Liver (tissue), 9 donors: ENCODE measurements around the gene GNG11. TPM values are rescaled to one million over a fixed set of nuclear protein-coding genes. Genes with fewer than 3 reads are reported as not detected.

Experiments used
- DNase-seq: peaks from one replicate; pipeline ENCODE4 v3.0.0-alpha.2; 2017; ENCODE audit warnings: low spot score
- H3K27ac ChIP-seq, 2 donors: one replicate each; pipeline ENCODE4 v1.7.0; 2013; ENCODE audit warnings: inconsistent platforms in 2 of 2, low read length in 2 of 2, control low read depth in 1 of 2, low read depth in 1 of 2, mild to moderate bottlenecking in 1 of 2
- H3K27me3 ChIP-seq, 4 donors: one replicate each; pipeline versions ENCODE4 v1.6.1 to v1.7.0; 2013; ENCODE audit warnings: low read length in 3 of 4, inconsistent platforms in 1 of 4, mild to moderate bottlenecking in 1 of 4, moderate library complexity in 1 of 4; ENCODE audit not compliant: control insufficient read depth in 4 of 4, insufficient read depth in 4 of 4
- H3K36me3 ChIP-seq, 4 donors: one replicate each; pipeline versions ENCODE4 v1.6.1 to v1.7.0; 2013; ENCODE audit warnings: low read length in 3 of 4, mild to moderate bottlenecking in 3 of 4, low read depth in 1 of 4, moderate library complexity in 1 of 4; ENCODE audit not compliant: control insufficient read depth in 4 of 4, insufficient read depth in 3 of 4
- H3K4me1 ChIP-seq, 4 donors: one replicate each; pipeline versions ENCODE4 v1.6.1 to v1.7.0; 2013; ENCODE audit warnings: low read length in 3 of 4, mild to moderate bottlenecking in 3 of 4, moderate library complexity in 1 of 4; ENCODE audit not compliant: control insufficient read depth in 4 of 4, insufficient read depth in 4 of 4
- H3K4me3 ChIP-seq, 3 donors: one replicate each; pipeline versions ENCODE4 v1.6.1 to v1.7.0; 2013; ENCODE audit warnings: low read length in 3 of 3, control low read depth in 1 of 3, low read depth in 1 of 3, mild to moderate bottlenecking in 1 of 3
- H3K9ac ChIP-seq, 2 donors: one replicate each; pipeline ENCODE4 v1.7.0; 2013; ENCODE audit warnings: low read length in 2 of 2, mild to moderate bottlenecking in 2 of 2, moderate library complexity in 2 of 2, control low read depth in 1 of 2, low read depth in 1 of 2
- H3K9me3 ChIP-seq, 4 donors: one replicate each; pipeline versions ENCODE4 v1.6.1 to v1.7.0; 2013; ENCODE audit warnings: low read length in 3 of 4; ENCODE audit not compliant: control insufficient read depth in 4 of 4
- ATF3 ChIP-seq: IDR thresholded peaks from 2 replicates; pipeline ENCODE4 v1.6.1; 2016; ENCODE audit warnings: antibody characterized with exemption
- CTCF ChIP-seq: fragments of 150-350 bp; IDR thresholded peaks from 2 replicates; pipeline ENCODE4 v1.5.1; 2017; ENCODE audit warnings: improper control_type of control experiment, low read depth, low read length; ENCODE audit not compliant: missing input control
- FOXA2 ChIP-seq: IDR thresholded peaks from 2 replicates; pipeline ENCODE4 v1.6.1; 2016; ENCODE audit warnings: antibody characterized with exemption
- GABPA ChIP-seq, 2 donors: IDR thresholded peaks in 1 of 2; conservative IDR thresholded peaks in 1 of 2; 2 replicates each; pipeline ENCODE4 v1.6.1; 2016; ENCODE audit warnings: antibody characterized with exemption in 2 of 2, mild to moderate bottlenecking in 1 of 2, moderate library complexity in 1 of 2
- HNF4G ChIP-seq: IDR thresholded peaks from 2 replicates; pipeline ENCODE4 v1.6.1; 2016; ENCODE audit warnings: antibody characterized with exemption
- JUND ChIP-seq, 2 donors: IDR thresholded peaks; 2 replicates each; pipeline ENCODE4 v1.6.1; 2016; ENCODE audit warnings: antibody characterized with exemption in 2 of 2
- MAX ChIP-seq: IDR thresholded peaks from 2 replicates; pipeline ENCODE4 v1.6.1; 2016; ENCODE audit warnings: antibody characterized with exemption
- NR2F2 ChIP-seq: IDR thresholded peaks from 2 replicates; pipeline ENCODE4 v1.6.1; 2016; ENCODE audit warnings: antibody characterized with exemption
- REST ChIP-seq: IDR thresholded peaks from 2 replicates; pipeline ENCODE4 v1.6.1; 2016; ENCODE audit warnings: antibody characterized with exemption, mild to moderate bottlenecking
- RXRA ChIP-seq, 2 donors: IDR thresholded peaks; 2 replicates each; pipeline ENCODE4 v1.6.1; 2017 to 2018; ENCODE audit warnings: antibody characterized with exemption in 2 of 2, mild to moderate bottlenecking in 1 of 2
- SP1 ChIP-seq: IDR thresholded peaks from 2 replicates; pipeline ENCODE4 v1.6.1; 2018; ENCODE audit warnings: antibody characterized with exemption, mild to moderate bottlenecking
- TAF1 ChIP-seq: conservative IDR thresholded peaks from 2 replicates; pipeline ENCODE4 v1.6.1; 2016; ENCODE audit warnings: antibody characterized with exemption, mild to moderate bottlenecking
- YY1 ChIP-seq: IDR thresholded peaks from 2 replicates; pipeline ENCODE4 v1.6.1; 2016; ENCODE audit warnings: antibody characterized with exemption, mild to moderate bottlenecking
- WGBS: extraction: QIAGEN DNeasy Blood & Tissue Kit; methylation state at CpG from one replicate; pipeline ENCODE4 v1.1.7; 2013; 5-methylcytosine and 5-hydroxymethylcytosine counted together
- polyA plus RNA-seq, 2 donors: library from polyadenylated mRNA; stranded (reverse) in 1 of 2; unstranded in 1 of 2; fragments of 200-250 nt in 1 of 2; fragments of >200 nt in 1 of 2; fragmentation: Nextera tagmentation in 1 of 2; extraction: Ambion mirVana in 1 of 2; gene quantifications; one replicate each; pipeline versions ENCODE4 v1.2.1 to v1.2.3, GENCODE V29; 2013 to 2015
- total RNA-seq, 2 donors: library from RNA; depleted of rRNA; stranded (reverse); fragments of >200 nt; gene quantifications; one replicate each; pipeline ENCODE4 v1.2.3, GENCODE V29; 2014
- TF ChIP-seq, protein P1 (sequence below): IDR thresholded peaks from 2 replicates; pipeline ENCODE4 v1.6.1; 2016; ENCODE audit warnings: antibody characterized with exemption
- donor health status: healthy.
- donor health status: healthy.
- donor health status: healthy.
- donor health status: healthy.
- donor health status: healthy.

The GNG11 gene
- total and polyA plus RNA-seq, 4 donors, result 4.0 to 11.1 (median 6.1) TPM

- 81% methylated on average over 4 of the region's 4 CpGs for WGBS
- TF ChIP-seq NR2F2, result no peak
- TF ChIP-seq YY1, result no peak
- TF ChIP-seq TAF1, result no peak
- no peak for TF ChIP-seq HNF4G
- no peak for TF ChIP-seq CTCF
- TF ChIP-seq ATF3, result no peak
- TF ChIP-seq FOXA2, result no peak
- TF ChIP-seq RXRA (IDR thresholded peaks at IDR 0.05), result no peak
- TF ChIP-seq GABPA (IDR thresholded peaks at IDR 0.05 in 1 of 2, conservative IDR thresholded peaks at IDR 0.05 in 1 of 2), result no peak
- H3K27ac ChIP-seq, result no peak overlapping the region
- H3K36me3 ChIP-seq, result no peaks in the 10 kb centered on the region
- no peak for DNase-seq
- peaks cover 0 to 3% (median 0%) of the 10 kb centered on the region in 4 donors for H3K27me3 ChIP-seq
- H3K4me3 ChIP-seq, result no peak overlapping the region
- no peak overlapping the region for H3K9ac ChIP-seq
- H3K4me1 ChIP-seq, result no peaks in the 10 kb centered on the region
- no peaks in the 10 kb centered on the region for H3K9me3 ChIP-seq
Observed at GRCh38 chr7:93895859-93896600, 25.5 kb upstream of the GNG11 start.

DNA sequence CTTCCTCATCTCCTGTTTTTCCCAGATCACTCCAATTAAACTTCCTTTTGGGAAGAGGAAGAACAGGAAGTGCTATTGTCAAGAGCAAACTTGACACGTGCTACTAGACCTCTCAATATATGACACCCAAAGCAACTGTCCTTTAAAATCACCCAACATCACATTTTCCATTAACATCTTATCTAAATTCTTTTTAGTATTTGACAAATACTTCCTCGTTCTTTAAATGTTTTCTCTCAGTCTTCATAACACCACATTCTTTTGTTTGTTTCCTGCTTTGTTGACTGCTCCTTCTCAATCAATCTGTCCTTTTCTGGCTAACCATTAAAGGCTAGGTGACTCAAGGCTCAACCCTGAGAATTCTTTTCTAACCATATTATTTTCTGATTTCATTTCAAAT lies 23.9 kb upstream of the GNG11 start:
- no peak for DNase-seq
- TF ChIP-seq REST (no peak), SP1 (no peak), JUND (IDR thresholded peaks at IDR 0.05) (no peak), FOXA2 (no peak), MAX (no peak), YY1 (no peak), GABPA (IDR thresholded peaks at IDR 0.05 in 1 of 2, conservative IDR thresholded peaks at IDR 0.05 in 1 of 2) (no peak), NR2F2 (no peak), CTCF (no peak), RXRA (IDR thresholded peaks at IDR 0.05) (no peak)
- TF ChIP-seq, protein P1, sequence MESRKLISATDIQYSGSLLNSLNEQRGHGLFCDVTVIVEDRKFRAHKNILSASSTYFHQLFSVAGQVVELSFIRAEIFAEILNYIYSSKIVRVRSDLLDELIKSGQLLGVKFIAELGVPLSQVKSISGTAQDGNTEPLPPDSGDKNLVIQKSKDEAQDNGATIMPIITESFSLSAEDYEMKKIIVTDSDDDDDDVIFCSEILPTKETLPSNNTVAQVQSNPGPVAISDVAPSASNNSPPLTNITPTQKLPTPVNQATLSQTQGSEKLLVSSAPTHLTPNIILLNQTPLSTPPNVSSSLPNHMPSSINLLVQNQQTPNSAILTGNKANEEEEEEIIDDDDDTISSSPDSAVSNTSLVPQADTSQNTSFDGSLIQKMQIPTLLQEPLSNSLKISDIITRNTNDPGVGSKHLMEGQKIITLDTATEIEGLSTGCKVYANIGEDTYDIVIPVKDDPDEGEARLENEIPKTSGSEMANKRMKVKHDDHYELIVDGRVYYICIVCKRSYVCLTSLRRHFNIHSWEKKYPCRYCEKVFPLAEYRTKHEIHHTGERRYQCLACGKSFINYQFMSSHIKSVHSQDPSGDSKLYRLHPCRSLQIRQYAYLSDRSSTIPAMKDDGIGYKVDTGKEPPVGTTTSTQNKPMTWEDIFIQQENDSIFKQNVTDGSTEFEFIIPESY, result no peak
- Histone ChIP-seq H3K27me3 (peaks cover 0 to 3% (median 0%) of the 10 kb centered on the region in 4 donors), H3K9me3 (no peaks in the 10 kb centered on the region), H3K4me3 (no peak overlapping the region), H3K27ac (no peak overlapping the region), H3K9ac (no peak overlapping the region), H3K36me3 (no peaks in the 10 kb centered on the region), H3K4me1 (no peaks in the 10 kb centered on the region)
- 24% methylated on average over 2 of the region's 2 CpGs for WGBS
